Fibroblast of skin of right biceps (primary cell): ENCODE results near the gene PGAM1.
"Not testable (repeated sequence)": the region's sequence is repeated elsewhere in the genome, so short reads cannot be mapped to it uniquely, and the experiment has no call there.

Experiments used
- DNase-seq: peaks from one replicate; pipeline ENCODE4 v3.0.0-alpha.2; 2013

Gene PGAM1

DNA sequence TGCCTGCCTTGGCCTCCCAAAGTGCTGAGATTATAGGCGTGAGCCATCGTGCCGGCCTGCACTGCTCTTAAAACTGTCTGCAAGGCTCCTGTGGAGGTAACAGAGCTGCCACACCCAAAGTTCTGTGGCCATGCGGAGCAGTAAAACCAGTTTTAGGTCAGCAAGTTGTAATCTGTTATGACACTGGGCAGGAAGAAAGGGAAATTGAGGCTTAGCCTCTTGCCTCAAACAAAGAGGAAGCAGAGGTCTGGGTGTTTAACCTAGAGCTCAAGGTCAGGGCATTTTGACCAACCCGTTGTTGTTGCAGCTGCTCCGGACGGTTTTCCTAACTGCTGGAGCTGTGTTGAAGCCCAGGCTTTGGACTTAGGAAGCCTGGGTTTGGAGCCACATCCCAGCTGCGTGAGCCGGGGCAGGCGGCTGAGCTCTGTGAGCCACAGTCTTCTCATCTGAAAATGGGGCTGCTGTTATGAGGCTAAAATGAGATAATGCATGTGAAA is 17.4 kb upstream of the PGAM1 start:
- no peak for DNase-seq

DNA sequence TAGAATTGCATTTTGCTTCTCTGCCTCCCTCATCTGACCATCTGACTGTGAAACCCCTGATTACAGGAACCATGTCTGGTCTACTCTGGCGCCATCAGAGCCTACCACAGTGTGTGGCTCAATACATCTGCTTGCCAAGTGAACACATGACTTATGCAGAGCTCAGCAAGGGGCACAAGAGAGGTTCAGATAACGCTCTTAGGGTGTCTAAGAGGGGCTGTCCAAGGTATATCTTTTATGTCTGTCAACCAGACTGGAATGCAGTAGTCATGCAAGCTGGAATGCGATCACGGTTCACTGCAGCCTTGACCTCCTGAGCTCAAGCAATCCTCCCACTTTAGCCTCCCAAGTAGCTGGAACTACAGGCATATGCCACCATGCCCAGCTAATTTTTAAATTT is 14.6 kb upstream of the PGAM1 start:
- peak; percentile 41 for DNase-seq

DNA sequence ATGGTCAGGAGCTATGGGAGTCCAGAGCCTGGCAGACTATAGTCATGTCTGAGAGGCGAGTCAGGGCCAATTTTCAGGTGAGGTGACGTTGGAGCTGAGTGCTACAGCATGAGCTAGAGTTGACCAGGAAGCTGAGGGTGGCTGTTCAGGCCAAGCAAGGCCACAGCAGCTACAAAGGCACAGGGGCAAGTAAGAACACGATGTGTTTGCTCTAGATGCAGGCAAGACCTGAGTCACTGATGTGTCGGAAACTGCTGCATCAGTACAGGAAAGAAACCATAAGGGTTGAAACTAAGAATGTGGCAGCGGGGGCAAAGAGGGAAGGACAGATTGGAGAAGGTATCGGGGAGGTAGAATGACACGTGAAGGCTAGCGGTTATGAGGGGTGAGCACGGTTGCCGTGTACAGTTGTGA is 13.1 kb upstream of the PGAM1 start:
- DNase-seq, result no peak

DNA sequence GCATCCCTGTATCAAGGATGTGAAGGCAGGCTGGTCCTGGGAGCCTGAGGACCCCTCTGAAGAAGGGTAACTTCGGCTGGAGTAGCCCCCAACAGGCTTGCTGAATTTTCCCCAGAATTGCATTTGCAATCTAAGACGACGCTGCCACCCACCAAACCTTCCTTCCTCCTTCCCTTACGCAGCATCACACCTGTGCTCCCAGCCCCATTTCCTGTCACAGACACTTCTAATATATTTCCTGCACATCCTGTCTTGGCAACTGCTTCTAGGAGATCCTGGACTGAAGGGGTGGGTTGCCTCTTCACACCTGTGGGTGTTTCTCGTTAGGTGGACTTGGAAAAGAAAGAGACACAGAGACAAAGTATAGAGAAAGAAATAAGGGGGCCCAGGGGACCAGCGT is 9.4 kb upstream of the PGAM1 start:
- DNase-seq, result no peak

DNA sequence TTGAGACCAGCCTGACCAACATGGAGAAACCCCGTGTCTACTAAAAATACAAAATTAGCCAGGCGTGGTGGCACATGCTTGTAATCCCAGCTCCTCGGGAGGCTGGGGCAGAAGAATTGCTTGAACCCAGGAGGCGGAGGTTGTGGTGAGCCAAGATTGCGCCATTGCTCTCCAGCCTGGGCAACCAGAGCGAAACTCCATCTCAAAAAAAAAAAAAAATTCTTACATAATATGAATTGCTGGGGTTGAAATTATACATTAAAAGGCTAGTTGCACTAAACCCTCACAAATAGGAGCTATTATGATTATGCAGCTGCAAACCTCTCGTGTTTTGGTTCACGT is 2.3 kb upstream of the PGAM1 start:
- DNase-seq, result not testable (repeated sequence)

DNA sequence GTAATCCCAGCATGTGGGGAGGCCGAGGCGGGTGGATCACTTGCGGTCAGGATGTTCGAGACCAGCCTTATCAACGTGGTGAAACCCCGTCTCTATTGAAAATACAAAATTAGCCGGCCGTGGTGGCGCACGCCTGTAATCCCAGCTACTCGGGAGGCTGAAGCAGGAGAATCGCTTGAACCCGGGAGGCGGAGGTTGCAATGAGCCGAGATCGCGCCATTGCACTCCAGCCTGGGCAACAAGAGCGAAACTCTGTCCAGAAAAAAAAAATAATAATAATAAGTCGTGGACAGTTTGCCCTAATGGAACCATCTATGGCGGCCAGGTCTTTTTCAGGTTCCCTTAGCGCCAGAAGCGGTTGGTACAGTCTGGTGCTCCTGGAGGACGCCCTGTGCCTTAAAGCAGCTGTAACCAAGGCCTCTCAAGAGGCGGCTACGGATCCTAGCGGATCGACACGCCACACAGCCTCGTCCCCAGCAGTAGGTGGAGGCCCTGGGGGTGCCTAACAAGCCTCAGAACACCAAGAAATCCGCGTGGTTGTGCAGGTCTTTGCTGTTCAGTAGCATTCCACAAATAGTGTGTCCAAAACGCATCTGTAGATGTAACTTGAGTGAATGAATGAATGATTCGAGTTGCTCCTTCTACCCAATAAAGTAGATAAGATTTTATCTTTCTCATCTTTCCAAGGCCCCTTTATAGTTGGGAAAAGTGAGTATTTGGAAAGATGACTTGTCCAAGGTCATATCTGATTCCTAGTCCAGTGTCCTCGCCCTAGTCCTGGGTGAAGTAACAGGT is 982 bp downstream of the PGAM1 start:
- DNase-seq, result peak; percentile 9

DNA sequence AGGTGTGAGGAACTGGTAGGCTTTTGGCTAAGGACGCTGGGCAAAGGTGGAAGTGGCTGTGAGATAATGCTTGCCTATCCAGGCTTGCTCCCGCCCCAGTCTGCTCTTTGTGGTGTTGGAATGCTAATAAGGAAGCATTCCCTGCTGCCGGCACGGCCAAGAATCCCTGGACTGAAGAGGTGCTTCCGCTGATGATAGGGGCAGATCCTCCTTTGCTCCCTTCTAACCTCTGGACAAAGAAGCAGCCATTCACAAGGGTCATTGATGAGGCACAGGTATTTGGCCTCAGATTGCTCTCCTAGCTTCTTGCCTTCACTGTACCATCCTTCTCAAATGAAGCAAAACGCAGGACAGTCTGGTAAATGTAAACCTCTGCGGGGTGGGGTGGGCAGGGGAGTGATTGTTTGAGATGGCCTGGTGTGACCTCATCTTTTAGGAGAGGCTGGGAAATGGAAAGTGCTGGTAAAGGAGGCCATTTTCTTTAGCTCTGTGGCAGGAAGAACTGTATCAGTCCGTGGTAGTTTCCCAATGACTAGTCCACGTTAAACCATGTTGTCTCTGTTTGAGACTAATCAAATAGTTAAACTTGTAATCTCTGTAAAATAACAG is 1.7 kb downstream of the PGAM1 start:
- peak; percentile 48 for DNase-seq

DNA sequence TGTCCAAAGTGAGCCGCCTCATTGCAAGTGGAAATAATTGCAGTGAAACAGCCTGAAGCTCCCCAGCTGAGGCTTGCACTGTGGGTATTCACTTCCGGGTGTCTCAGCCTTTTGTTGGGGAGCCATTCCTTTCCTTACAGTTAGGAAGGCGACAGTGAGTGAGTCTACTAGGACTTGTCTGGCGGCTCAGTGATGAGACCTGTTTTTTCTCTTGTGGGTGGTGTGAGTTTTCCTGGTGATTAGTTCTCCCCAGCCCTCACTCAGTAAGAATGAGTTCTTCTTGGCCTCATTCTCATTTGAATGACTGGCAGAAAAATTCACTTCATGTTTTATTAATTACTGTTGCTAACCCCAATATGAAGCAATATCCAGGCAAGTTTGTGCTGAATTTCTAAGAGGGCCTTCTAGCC is 2.6 kb downstream of the PGAM1 start:
- DNase-seq, result peak; percentile 45

DNA sequence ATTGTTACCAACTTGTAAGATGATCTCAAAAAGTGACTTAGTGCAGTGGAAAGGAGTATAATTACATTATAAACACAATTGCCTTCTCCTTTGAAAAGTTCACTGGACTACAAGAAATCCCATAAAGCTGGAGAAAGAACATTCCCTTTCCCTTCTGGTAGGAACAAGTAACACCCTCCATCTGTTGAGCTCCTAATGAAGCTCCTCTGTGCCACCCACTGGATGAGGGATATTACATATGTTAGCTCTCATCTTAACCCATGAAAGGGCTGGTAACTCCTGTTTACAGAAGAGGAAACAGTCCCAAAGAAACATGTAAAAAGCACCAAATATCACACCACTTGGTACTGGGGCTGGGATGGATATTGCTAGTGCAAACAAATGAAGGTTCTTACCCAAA is 8.1 kb downstream of the PGAM1 start:
- DNase-seq, result no peak

DNA sequence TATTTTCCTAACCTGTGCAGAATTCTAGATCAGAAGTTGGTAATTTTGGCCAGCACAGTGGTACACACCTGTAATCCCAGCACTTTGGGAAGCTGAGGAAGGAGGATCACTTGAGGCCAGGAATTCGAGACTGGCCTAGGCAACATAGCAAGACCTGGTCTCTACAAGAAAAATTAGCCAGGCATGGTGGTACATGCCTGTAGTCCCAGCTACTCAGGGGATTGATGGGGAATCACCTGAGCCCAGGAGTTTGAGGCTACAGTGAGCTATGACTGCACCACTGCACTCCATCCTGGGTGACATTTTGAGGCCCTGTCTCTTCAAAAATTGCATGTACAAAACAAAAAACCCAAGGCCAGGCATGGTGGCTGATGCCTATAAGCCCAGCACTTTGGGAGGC is 8.6 kb downstream of the PGAM1 start:
- DNase-seq, result no peak

DNA sequence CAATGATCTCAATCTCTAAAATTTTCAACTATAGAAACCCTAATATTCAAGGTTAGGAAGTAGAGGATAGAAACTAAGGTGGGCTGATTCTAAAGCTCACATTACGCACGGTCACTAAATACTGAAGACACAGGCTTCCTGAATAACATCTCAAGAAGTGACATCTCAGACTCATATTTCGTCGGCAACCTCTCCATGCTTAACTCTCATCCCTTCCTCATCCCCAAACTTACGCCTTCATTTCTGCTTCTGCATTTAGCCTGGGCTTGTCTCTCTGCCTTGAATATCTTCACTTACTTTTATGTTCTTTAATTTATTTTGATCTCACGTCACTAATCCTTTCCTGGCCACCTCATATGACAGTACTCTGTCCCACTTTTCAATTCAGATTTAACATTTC is 9.2 kb downstream of the PGAM1 start:
- DNase-seq, result no peak

DNA sequence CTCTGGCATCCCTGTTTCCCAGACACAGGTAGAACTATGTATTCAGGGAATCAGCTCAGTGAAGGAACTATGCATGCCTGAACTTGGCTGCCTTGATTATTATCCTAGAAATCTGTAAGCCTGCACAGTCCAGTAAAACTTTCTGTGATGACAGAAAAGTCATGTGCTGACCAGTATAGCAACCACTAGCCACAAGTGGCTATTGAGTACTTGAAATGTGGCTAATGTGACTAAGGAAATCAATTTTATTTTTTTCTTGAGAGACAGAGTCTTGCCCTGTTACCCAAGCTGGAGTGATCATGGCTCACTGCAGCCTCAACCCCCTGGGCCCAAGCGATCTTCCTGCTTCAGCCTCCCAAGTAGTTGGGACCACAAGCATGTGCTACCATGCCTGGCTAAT is 16.3 kb downstream of the PGAM1 start:
- no peak for DNase-seq

DNA sequence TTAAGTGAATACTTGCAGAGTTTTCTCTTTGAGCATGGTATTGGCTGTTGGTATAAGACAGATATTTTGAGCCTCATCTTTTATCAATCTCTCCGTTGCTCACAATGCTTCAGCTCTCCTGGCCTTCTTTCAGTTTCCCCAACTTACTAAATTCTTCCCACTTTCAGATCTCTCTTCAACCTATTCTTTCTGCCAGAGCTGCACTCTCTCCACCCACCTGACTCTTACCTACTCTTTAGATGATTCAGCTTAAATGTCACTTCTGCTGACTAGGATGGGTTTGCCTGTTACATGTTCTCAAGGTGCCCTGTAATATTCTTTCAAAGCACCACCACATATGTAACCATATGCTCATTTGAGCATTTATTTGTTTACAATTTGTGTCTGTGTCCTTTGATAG is 18.2 kb downstream of the PGAM1 start:
- no peak for DNase-seq

DNA sequence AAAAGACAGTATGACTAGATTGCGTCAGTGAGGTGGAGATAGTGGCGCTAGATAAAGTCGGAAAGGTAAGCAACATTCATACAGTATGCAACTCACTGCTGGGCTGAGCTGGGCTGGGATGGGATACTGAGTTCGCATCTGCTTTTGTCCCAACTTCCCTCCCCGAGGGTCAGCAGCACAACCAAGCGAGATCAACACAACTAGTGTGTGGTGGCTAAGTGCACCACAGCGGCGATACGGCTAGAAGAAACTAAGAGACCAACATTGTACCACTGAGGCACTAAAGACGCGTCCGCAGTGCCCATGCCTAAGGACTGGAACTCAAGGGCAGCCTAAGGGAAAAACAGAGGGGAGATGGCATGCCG is 19.3 kb downstream of the PGAM1 start:
- no peak for DNase-seq

DNA sequence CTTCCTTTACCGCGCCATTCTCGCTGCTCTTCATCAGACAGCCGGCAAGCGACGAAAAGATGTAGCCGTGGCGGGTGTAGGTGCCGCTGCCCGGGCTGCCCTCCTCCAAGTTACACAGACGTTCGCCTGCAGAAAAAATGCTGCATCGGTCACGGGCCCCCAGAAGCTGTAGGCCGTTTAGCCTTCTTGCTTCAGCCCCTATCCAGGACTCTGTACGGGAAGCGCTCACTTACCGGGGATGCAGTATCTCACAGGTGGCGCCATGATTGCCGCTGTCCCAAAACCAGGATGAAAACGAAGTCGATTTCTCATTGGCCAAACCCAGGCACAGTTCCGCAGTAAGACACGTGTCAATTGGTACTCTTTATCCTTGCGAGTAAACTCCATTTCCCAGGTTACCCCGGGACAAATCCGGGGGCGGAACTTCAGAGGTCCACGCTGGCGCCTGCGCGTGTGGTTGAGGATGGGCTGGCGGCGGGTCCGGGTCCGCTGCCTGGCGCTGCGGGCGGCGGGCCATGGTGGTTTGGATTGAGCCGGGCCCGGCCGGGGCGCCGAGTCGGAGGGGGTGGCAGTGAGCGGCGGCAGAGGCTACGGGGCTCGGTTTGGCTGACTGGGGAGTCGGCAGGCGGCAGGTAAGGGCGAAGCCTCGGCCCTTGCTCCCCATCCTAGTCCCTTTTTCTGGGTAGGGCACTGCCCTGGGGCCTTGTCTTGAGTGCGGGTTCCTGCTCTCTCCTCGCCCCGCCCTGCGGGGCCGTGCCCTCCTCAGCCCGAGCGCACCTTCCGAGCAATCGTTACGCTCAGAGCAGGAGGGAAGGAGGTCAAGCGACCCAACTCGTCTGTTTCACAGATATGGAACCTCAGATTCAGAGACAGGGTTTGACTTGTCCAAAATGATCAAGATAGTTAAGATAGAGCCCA is 20.0 kb downstream of the PGAM1 start, which contains the start of the genes EXOSC1 and ZDHHC16:
TSS of gene EXOSC1 (minus strand) at position 285 of the 918 bp plus-strand sequence. CDS start at position 264, 21 bp downstream.
TSS of gene ZDHHC16 (plus strand) at position 454 of the 918 bp plus-strand sequence. CDS start 5,501 bp downstream, outside the sequence.
- peak; percentile 96 for DNase-seq

DNA sequence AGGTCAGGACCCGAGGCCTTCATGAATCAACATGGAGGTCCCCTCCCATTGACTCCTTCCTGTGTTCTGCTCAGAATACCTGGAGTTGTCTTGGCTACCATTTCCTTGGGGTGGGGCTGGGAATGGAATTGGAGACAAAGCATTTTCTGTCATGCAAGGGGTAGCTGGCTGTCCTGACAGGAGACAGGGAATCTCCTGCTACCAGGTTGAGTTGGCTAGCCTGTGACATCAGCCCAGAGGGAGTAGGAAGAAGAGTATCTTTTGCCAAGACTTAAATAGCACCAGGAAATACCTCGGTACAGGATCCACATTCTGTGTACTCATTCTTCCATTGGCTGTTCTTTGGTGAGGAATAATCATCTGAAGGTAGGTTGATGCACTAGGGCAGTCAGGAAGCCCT is 24.8 kb downstream of the PGAM1 start:
- DNase-seq, result no peak

DNA sequence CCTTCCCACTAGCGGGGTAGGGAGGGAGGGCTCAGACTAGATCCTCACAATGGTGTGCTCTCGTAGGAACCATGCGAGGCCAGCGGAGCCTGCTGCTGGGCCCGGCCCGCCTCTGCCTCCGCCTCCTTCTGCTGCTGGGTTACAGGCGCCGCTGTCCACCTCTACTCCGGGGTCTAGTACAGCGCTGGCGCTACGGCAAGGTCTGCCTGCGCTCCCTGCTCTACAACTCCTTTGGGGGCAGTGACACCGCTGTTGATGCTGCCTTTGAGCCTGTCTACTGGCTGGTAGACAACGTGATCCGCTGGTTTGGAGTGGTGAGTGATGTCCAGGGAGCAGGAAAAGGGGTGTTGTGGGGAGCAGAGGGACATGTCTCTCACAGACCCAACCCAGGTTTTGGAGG is 25.6 kb downstream of the PGAM1 start:
- no peak for DNase-seq

DNA sequence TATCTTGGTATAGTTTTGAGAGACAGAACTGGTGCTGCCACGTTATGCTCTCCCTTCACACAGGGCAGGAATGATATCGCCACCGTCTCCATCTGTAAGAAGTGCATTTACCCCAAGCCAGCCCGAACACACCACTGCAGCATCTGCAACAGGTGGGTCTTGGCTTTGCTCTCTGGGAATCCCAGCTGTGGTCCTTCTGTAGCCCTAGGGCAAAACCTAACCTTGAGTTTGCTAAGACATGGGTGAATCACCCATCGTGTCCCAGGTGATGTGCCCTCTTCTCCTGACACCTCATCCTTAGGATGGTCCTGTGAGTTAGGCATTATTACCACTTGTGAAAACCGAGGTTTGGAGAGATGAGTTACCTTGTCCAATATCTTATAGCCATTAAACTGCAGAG is 26.4 kb downstream of the PGAM1 start:
- no peak for DNase-seq

DNA sequence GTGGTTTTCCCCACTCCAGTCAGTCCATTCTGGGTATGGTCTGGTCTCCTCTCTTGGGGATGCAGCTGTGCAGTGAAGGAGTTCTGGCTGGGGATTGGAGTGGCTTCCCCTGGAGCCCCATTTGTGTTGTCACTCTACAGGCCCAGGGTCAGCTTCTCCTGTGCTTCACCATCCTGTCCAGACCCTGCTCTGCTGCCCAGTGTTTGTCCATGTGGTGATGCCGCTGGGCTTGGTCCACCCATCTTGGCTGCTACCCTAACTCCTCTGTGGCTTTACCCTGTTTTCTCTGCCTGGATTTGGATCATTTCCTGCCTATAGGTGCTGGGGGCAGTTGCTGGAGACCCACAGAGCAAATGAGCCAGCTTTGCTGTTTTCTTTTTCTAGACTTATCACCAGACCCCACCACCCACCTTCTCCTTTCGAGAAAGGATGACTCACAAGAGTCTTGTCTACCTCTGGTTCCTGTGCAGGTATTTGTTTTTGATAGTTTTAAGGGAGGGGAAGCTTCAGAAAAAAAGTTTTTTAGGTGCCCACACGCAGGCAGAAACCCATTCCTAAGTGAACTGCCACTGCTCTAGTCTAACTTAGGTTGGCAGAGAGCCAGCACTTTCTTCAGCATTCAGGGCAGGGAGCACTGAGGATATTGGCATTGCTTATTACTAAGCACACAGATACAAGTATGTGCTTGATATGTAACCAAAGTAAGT is 28.5 kb downstream of the PGAM1 start:
- no peak for DNase-seq

DNA sequence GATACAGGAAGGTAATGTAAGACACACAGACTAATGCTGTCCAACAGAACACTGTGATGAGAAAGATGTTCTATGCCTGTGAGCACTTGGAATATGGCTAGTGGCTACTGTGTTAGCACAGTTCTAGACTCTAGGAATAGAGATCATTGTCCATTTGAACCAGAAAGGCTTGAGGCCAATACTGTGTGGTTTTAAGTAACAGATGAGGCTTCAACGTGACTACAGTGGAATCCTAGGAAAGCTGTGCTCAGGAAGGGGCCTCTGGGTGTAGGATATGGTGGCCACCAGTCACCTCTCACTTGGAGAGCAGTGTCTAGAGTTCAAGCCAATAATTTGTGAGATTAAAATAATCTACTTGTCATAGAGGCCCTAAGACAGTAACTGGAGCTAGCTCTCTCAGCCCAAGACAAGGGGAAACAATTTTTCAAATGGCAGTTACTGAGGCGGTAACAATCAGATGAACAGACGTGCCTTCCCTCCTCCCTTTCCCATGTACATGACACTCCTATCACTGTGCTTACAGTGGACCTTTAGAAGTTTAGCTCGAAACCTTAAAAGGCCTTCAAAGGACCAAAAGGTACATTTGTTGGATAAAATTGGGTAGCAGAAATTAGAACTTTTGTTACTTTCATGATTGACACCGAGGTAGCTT is 30.2 kb downstream of the PGAM1 start:
- DNase-seq, result no peak

DNA sequence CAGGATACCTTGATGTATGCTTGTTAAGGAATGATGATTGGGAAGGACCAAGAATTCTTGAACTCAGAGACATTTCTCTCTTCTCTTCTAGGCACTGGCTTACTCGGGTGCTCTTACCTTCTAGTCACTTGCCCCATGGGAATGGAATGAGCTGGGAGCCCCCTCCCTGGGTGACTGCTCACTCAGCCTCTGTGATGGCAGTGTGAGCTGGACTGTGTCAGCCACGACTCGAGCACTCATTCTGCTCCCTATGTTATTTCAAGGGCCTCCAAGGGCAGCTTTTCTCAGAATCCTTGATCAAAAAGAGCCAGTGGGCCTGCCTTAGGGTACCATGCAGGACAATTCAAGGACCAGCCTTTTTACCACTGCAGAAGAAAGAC is 30.7 kb downstream of the PGAM1 start:
- DNase-seq, result no peak

DNA sequence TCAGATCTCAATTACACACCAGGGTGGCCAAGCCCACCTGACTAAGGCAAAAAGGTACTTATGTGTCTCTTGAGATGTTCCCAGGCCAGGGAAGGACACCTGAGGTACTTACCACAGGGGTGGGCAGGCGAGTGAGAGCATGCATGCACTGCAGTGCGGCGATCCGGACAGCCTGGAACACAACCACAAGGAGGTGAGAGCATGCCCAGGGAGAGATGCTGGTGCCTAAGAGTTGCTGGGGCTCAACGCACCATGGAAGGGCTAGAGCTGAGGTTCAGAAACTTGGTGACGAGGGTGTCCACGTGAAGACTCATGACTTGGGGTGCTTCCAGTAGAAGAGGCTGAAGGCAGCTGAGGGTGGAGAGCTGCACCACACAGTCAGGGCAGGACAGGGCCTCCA is 33.1 kb downstream of the PGAM1 start:
- DNase-seq, result no peak
